HEK293T (cell line): ENCODE measurements around the gene DVL2.
A peak's percentile ranks its signal among the peaks of the same experiment; 100 is the strongest.

Experiments used
- BHLHE40 ChIP-seq: fragments of 450-650 bp; IDR thresholded peaks from 2 replicates; pipeline ENCODE4 v1.6.1; 2016; ENCODE audit warnings: mild to moderate bottlenecking, moderate library complexity, borderline replicate concordance
- FOXK2 ChIP-seq: fragments of 450-650 bp; IDR thresholded peaks from 2 replicates; pipeline ENCODE4 v1.6.1; 2016; ENCODE audit warnings: mild to moderate bottlenecking
- FOXM1 ChIP-seq: fragments of 450-650 bp; IDR thresholded peaks from 2 replicates; pipeline ENCODE4 v1.6.1; 2017; ENCODE audit warnings: mild to moderate bottlenecking, borderline replicate concordance
- L3MBTL2 ChIP-seq: fragments of 450-650 bp; conservative IDR thresholded peaks from 2 replicates; pipeline ENCODE4 v1.6.1; 2016; ENCODE audit warnings: mild to moderate bottlenecking
- LEF1 ChIP-seq: fragments of 450-650 bp; IDR thresholded peaks from 2 replicates; pipeline ENCODE4 v1.6.1; 2017; ENCODE audit warnings: mild to moderate bottlenecking, borderline replicate concordance
- SP1 ChIP-seq: fragments of 450-650 bp; IDR thresholded peaks from 2 replicates; pipeline ENCODE4 v1.6.1; 2017
- SUZ12 ChIP-seq: fragments of 450-650 bp; IDR thresholded peaks from 2 replicates; pipeline ENCODE4 v1.6.1; 2016; ENCODE audit warnings: mild to moderate bottlenecking

- TF ChIP-seq BHLHE40 (no peak), FOXM1 (no peak), LEF1 (no peak), SUZ12 (no peak), SP1 (no peak), L3MBTL2 (peak; percentile 79), FOXK2 (no peak)
Observed at GRCh38 chr17:7280519-7281073, 46.3 kb upstream of the DVL2 start.
